Cerebellar cortex (tissue), 1 donor: ENCODE data around the gene IQCM.

Experiments
- DNase-seq: peaks from one replicate; pipeline ENCODE4 v3.0.0-alpha.2; 2015; ENCODE audit warnings: low spot score

IQCM gene

GRCh38 chr4:149815743-149816142 is at the start of gene IQCM:
TSS of gene IQCM (minus strand) at chr4:149815843. CDS start at chr4:149742691, 73,152 bp downstream.
- DNase-seq, result no peak

- DNase-seq, result no peak
Measured at GRCh38 chr4:149857446-149857845, 41.8 kb upstream of the IQCM start.

- DNase-seq, result no peak
Measured at GRCh38 chr4:149845743-149846142, 30.1 kb upstream of the IQCM start.

- no peak for DNase-seq
Measured at GRCh38 chr4:149841686-149842085, 26.0 kb upstream of the IQCM start.

- DNase-seq, result no peak
Measured at GRCh38 chr4:149838036-149838435, 22.4 kb upstream of the IQCM start.

- DNase-seq, result no peak
Measured at GRCh38 chr4:149836546-149836945, 20.9 kb upstream of the IQCM start.

GRCh38 chr4:149835280-149835679 is 19.6 kb upstream of the IQCM start:
- no peak for DNase-seq

GRCh38 chr4:149831656-149832208 is 16.1 kb upstream of the IQCM start:
- no peak for DNase-seq

DNA sequence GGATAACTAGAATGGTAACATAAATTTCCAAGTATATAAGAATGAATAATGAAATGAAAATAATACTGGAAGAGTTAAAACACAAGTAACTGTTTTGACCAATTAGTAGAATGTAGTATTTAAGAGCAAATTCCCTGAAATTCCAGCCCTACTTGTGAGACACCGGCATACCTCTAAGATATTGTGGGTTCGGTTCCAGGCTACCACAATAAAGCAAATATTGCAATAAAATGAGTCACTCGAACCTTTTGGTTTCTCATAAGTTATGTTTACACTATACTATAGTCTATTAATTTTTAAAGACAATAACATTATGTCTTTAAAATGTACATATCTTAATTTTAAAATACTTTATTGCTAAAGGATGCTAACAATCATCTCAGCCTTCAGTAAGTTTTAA is 15.2 kb upstream of the IQCM start:
- no peak for DNase-seq

GRCh38 chr4:149825336-149825735 is 9.7 kb upstream of the IQCM start:
- DNase-seq, result no peak

GRCh38 chr4:149823769-149824221 is 8.2 kb upstream of the IQCM start:
- no peak for DNase-seq

- no peak for DNase-seq
Measured at GRCh38 chr4:149801416-149801815, 14.2 kb downstream of the IQCM start.

DNA sequence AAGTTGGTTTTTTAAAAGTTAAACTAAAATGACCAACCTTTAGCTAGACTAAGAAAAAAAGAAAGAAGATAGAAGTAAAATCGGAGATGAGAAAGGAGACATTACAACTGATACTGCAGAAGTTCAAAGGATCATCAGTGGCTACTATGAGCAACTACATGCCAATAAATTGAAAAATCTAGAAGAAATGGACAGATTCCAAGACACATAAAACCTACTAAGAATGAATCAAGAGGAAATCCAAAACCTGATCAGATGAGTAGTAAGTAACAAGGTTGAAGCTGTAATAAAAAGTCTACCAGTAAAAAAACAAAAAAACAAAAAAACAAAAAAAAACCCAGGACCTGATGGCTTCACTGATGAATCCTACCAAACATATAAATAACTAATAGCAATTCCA is 16.1 kb downstream of the IQCM start:
- DNase-seq, result no peak

GRCh38 chr4:149796381-149796780 is 19.3 kb downstream of the IQCM start:
- DNase-seq, result no peak

DNA sequence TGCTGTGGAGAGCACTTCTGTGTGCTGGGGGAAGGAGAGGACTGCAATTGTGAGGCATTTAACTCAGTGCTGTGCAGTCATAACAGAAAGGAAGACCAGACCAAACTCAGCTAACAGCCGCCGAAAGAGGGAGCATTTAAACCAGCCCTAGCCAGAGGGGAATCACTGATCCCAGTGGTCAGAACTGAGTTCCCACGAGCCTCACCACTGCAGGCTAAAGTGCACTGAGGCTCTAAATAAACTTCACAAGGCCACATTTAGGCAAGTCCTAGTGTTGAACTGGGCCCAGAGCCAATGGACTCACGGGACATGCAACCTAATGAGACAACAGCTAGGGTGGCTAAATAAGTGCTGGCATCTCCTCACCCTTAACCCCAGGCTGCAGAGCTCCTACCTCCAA is 20.4 kb downstream of the IQCM start:
- DNase-seq, result no peak

DNA sequence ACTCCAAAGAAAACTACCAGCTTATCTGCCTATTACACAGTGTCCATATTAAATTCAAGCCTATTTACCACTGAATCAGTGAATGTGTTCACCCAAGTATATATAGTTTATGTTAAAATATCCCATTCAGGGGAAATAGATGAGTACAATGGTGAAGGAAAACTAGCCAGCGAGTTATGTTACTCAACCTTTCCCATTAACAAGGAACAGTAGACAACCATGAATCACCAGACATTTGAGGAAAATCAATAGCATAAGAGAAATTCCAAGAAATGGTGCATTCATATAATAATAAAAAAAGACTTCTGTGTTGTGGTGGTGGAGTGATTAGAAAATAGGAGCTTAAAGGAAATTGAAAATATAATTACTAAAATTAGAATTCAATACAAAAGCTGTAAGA is 21.3 kb downstream of the IQCM start:
- no peak for DNase-seq

GRCh38 chr4:149793459-149793858 is 22.2 kb downstream of the IQCM start:
- no peak for DNase-seq

- no peak for DNase-seq
Measured at GRCh38 chr4:149791851-149792250, 23.8 kb downstream of the IQCM start.

GRCh38 chr4:149790172-149790907 is 25.3 kb downstream of the IQCM start:
- no peak for DNase-seq

GRCh38 chr4:149788300-149788699 is 27.3 kb downstream of the IQCM start:
- DNase-seq, result no peak

DNA sequence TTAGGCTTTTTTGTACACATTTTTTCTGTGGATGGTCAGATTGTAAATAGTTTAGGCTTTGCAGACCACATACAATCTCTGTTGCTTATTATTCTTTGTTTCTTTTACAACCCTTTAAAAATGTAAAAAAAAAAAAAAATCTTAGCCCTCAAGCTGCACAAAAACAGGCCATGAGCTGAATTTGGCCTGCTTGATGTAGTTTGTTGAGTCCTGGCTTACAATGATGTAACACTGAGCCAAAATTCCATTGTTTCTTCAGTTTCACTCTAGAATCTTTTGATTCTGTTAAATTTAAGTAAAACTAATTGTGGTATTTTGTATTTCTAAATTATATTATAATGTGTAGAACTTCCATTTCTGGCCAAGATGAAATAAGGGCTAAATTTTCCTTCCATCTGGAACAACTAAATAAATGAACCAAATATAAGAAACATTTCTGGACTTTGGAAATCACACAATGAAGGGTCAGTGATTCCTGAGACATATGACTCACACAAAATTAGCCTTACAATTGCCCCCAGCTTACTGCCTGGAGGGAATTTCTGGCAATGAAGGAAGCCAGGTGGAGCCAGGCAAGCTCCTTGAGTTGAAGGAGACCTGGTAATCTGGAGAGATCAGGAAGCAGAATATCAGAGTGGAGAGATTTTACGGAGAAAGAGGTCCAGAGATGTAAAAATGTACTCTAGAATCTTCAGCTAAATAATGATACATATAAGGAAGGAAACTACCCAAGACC is 29.8 kb downstream of the IQCM start:
- no peak for DNase-seq

DNA sequence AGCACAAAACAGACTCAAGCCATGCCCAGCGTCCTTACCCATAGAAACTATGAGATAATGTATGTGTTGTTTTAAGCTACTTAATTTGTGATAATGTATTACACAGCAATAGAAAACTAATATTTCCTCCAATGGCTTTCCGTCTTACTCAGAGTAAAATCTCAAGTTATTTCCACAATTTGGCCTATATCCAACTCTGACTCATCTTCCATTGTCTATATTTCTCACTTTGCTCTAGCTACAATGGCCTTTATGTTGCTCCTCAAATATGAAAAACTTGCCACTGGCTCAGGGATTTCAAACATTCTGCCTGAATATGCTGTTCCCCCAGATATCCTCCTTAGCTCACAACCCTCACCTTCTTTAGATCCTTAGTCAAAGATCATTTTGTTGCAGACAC is 31.6 kb downstream of the IQCM start:
- DNase-seq, result no peak

GRCh38 chr4:149781150-149781549 is 34.5 kb downstream of the IQCM start:
- DNase-seq, result no peak
